ENCODE measurements around the gene PAGE5.

Gene PAGE5, protein sequence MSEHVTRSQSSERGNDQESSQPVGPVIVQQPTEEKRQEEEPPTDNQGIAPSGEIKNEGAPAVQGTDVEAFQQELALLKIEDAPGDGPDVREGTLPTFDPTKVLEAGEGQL

DNA sequence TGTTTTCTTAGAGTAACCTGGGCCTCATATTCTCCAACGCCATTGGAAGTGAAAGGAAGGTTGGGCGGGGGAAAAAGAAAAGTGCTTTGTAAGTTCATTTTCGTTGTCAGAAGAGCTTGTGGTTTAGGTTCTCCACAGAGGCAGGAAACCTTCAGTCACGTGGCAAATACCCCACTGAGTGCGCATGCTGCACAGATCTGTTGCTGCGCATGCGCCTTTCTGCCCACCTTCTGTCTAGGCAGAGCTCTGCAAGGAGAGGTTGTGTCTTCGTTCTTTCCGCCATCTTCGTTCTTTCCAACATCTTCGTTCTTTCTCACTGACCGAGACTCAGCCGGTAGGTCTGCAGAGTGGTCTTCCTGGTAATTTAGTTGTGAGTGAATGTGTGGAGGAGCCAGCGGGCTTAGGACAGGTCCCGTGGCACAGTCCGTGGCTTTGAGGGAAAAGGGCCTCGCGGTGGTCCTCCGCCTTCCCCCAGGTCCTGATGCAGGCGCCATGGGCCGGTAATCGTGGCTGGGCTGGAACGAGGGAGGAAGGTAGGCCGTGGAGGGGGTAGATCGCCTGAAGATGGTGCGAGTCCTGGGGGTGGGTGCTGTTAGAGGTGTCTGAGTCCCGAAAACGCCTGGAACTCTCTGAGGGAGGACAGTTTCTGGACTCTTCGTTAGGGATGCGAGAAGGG, at the start of gene PAGE5:
PAGE5 (plus strand) TSS at position 228 of the 676 bp plus-strand sequence. CDS start 1,037 bp downstream, outside the sequence.
- DNase-seq (ENCODE audit: low read depth), result no peak
- H3K4me3 ChIP-seq (ENCODE audit: low read depth, low read length), result no peak within 1 kb of the TSS

DNA sequence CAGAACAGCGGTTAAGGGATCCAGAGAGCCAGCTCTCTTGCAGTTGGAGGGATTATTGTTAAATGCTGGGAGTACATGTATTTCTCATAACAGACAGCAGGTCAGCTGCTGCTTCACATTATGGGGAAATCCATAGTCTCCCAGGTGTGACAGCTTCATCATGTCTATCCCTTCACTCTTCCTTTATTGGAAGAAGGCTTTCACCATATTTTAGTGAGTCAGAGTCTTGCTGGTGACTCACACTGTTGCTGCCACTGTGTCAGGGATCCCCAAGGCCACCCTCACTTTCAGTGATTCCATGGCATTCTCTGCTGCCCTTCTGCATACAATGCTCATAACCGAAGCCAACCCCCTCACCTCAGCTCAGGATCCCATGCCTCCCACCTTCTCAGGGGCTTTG, 32.9 kb upstream of the PAGE5 start:
- DNase-seq (ENCODE audit: low read depth), result no peak
- H3K4me3 ChIP-seq (ENCODE audit: low read depth, low read length), result no peak overlapping the region

DNA sequence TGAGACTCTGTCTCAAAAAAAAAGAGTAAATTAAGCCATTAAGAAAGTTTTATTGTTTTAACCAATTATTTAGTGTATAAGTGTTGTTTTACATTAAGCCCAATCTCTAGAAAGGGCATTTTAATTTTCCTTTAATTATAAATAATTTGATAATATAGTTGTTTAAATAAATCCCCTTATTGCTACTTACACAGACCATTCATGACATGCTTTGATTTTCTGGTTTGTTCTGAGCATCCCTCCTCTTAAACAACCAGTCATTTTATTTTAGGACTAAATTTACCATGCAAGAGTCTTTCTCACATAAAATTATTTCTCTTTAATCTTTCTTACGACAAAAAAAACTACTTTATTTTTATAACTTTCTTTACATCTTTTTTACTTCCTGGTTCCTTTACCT, 23.5 kb upstream of the PAGE5 start:
- no peak overlapping the region for H3K4me3 ChIP-seq (ENCODE audit: low read depth, low read length)
- no peak for DNase-seq (ENCODE audit: low read depth)

DNA sequence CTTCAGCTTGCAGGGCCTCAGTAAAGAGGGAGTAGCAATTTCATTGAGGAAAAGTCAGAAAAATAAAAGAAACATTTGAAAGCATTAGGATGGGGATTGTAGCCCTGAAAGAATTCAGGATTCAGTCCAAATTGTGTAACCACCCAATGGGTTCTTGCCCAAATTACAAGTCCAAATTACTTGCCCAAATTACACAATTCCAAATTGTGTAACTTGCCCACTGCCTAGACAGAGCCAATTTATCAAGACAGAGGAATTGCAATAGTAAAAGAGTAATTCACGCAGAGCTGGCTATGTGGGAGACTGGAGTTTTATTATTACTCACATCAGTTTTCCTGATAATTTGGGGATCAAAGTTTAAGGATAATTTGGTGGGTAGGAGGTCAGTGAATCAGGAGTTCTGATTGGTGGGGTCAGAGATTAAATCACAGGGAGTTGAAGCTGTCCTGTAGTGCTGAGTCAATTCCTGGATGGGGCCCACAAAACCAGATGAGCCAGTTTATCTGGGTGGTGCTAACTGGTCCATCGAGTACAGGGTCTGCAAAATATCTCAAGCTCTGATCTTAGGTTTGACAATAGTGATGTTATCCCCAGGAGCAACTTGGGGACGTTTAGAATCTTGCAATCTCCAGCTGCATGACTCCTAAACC, 18.1 kb upstream of the PAGE5 start:
- H3K4me3 ChIP-seq (ENCODE audit: low read depth, low read length), result no peak overlapping the region
- no peak for DNase-seq (ENCODE audit: low read depth)

DNA sequence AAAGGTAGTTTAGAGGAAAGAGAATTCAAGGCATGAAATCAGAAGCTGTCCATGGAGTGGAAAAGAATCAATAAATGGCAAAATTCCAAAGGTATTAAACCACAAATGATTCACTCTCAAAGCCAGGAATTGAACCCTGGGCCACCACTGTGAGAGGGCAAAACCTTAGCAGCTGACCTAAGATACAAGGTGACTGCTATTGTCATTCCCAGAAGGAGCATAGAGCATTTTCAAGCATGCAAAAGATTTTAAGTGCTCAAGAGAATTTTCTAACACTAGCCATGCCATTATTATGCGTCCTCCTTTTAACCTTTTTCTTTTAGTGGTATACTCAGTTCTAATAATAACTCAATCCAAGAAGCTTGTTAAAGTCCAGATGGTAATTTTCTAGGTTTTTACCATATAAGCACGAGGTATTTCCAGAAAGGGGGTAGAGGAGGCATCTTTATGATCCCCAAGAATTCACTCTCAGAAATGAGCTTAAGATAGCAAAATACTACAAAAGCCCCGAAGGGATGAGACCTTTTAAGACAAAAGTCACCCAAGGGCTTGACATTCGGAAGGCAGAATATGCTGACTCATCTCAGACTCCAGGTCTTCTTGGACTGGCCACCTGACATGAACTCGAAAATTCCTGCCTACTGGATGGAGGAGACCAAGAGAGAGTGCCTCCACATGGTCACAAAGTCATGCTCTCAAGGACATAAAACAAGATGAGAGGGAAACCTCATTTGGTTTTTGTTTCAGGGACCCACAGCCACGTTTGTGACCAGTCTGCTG, 13.8 kb upstream of the PAGE5 start:
- no peak for DNase-seq (ENCODE audit: low read depth)
- no peak overlapping the region for H3K4me3 ChIP-seq (ENCODE audit: low read depth, low read length)

DNA sequence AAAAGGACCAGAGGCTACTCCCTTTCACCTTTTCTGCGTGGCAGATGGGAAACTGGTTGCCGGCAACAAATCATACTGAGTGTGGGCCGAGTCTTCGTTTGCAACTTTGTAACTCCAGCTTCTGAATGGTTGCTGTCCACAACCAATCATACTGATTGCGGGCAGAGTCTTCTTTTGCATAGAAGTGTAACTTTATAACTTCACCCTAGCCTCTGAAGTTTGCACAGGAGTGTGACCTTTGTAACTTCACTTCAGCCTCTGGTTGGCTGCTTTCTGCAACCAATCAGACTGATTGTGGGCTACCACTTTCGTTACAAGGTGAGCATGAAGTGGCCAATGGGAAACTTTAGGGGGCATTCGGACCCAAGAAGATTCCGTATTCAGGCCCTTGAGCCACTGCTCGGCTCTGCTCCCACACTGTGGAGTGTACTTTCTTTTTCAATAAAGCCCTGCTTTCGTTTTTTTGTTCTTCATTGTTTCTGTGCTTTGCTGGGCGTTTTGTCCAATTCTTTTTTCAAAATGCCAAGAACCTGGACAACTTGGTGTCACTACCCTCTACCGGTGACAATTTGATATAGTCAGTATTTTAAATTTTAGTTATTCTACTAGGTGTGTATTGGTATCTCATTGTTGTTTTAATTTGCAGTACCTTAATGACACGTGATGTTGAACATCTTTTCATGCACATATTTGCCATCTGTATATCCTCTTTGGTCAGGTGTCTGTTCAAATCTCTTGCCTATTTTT, 9.0 kb upstream of the PAGE5 start:
- DNase-seq (ENCODE audit: low read depth), result no peak
- no peak overlapping the region for H3K4me3 ChIP-seq (ENCODE audit: low read depth, low read length)

DNA sequence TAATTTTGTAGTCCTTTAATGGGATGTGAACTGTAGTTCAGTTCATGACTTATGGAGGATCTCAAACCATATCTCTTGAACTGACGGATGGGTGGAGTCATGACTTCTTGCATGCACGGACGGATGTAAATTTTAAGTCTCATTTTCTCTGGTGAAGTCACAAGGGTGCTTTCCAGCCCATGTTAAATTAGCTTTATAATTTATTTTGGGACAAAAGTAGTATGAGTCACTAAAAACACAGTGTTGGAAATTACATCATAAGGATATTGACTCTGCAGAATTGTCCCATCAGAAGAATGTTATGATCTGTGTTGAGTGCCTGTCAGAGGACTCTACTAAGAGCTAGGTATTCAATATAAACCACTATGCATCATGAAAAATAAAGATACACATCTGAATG, 6.8 kb upstream of the PAGE5 start:
- no peak overlapping the region for H3K4me3 ChIP-seq (ENCODE audit: low read depth, low read length)
- no peak for DNase-seq (ENCODE audit: low read depth)

DNA sequence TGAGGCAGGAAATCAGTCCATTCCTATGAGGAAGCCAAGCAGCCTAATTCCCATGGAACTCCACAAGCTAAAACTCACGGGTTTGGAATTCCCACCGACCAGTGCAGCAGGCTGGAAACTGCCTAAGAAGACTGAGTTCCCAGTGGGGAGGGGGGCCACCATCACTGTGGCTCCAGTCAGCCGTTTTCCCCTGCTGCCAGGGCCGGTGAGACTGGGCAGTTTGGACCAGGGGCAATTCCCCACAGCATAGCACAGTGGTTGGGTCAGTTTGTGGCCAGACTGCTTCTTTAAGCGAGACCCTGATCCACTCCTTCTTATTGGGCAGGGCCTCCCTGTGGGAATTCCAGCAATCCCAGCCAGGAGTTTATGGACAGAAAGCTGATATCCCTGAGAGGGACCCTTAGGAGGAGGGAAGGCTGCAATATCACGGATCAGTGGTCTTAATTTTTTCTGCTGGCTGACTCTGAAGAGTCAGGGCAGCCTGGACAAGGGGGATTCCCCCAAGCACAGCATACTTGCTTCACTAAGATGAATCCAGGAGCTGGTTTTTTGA, 20.7 kb downstream of the PAGE5 start:
- no peak for DNase-seq (ENCODE audit: low read depth)

DNA sequence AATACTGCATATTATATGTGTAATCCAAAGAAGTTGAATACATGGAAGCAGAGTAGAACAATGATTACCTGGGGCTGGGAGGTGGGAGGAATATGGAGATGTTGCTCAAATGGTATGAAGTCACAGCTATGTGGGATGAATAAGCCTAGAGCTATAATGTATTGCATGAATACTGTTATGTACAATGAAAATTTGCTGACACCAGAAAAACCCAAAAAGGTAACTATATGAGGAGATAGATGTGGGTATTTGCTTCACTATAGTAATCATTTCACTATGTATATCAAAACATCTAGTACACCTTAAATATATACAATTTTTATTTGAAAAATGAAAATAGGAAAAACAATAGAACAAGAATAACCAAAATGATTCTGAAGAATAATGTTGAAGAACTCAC, 33.4 kb downstream of the PAGE5 start:
- no peak for DNase-seq (ENCODE audit: low read depth)
- H3K4me3 ChIP-seq (ENCODE audit: low read depth, low read length), result no peak overlapping the region

More for the DNA sequence above, 20.7 kb downstream of the PAGE5 start:
- no peak overlapping the region for H3K4me3 ChIP-seq (ENCODE audit: low read depth, low read length)

DNA sequence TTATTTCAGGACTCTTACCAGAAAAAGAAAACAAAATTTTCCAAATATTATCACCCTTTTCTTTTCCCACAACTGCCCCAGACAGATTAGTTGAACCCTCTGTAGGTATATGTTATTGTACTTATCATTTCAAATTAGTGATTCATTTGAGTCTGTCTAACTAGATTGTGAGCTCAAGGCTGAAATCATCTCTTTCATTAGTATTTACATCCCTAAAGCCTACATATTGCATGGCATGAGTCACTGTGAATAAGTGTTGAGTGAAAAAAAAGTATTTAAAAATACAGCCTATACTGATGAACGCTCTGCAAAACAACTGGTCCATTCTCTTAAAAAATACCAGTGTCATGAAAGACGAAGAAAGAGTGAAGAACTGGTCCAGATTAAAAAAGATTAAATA, 40.7 kb downstream of the PAGE5 start:
- DNase-seq (ENCODE audit: low read depth), result no peak
- no peak overlapping the region for H3K4me3 ChIP-seq (ENCODE audit: low read depth, low read length)

DNA sequence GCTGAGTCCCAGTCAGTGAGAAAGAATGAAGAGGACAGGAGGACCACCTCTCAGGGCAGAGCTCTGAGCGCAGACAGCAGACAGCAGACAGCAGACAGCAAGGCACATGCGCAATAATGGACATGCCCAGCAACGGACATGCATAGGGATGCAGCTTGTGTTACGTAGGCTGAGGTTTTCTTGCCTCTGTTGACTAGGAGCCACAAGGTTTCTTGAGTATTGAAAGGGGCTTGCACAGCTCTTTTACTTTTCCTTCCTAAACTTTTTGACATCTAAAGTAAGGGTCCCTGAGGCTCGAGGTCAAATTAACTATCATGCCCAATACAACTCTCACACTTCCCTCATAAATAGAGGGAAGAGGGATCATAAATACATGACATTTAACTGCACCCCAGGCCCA, 44.7 kb downstream of the PAGE5 start, which contains the start of gene PAGE3:
PAGE3 (minus strand) TSS at position 101 of the 400 bp plus-strand sequence. CDS start 1,013 bp downstream, outside the sequence.
- no peak for DNase-seq (ENCODE audit: low read depth)
- H3K4me3 ChIP-seq (ENCODE audit: low read depth, low read length), result no peak within 1 kb of the TSS
